ENCODE measurements around the gene RGS17.

RGS17 gene

DNA sequence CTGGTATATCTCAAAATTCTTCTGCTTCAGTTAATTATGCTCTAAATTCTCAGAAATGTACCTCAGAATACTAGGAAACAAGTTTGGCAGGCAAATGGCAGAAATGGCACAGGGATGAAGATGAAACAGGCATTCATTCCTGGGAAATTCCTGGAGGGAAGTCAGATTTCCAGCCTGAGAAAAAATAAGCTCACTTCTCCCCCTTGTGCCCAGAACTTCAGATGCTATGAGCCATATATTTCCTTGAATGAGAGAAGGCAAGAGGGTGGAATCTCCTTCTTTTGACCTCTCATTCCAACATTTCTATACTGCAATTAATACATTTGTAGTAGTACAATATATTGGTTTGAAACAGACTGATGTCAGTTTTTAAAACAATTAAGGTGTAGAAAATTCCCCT, 22.8 kb downstream of the RGS17 start:
- TF ChIP-seq, protein P1, sequence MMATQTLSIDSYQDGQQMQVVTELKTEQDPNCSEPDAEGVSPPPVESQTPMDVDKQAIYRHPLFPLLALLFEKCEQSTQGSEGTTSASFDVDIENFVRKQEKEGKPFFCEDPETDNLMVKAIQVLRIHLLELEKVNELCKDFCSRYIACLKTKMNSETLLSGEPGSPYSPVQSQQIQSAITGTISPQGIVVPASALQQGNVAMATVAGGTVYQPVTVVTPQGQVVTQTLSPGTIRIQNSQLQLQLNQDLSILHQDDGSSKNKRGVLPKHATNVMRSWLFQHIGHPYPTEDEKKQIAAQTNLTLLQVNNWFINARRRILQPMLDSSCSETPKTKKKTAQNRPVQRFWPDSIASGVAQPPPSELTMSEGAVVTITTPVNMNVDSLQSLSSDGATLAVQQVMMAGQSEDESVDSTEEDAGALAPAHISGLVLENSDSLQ (IDR thresholded peaks at IDR 0.05): no peak
- TF ChIP-seq FOXK2 (IDR thresholded peaks at IDR 0.05): no peak
- TF ChIP-seq SUZ12 (IDR thresholded peaks at IDR 0.05): no peak
- TF ChIP-seq TARDBP (IDR thresholded peaks at IDR 0.05): no peak
- TF ChIP-seq SP1 (IDR thresholded peaks at IDR 0.05): no peak
- TF ChIP-seq BHLHE40 (IDR thresholded peaks at IDR 0.05; ENCODE audit: borderline replicate concordance): no peak
- TF ChIP-seq CTBP1 (IDR thresholded peaks at IDR 0.05; ENCODE audit: borderline replicate concordance): no peak
- TF ChIP-seq ARNT (IDR thresholded peaks at IDR 0.05): no peak
- ChIA-PET POLR2A (interaction anchor here (0.6 kb wide), 1 partner anchor 383 kb away, joined by 3 read pairs; no protein-coding TSS in a partner anchor), CTCF (interaction anchor here (1.0 to 1.3 kb wide), 2 partner anchors 76 to 77 kb away, joined by 3 read pairs; no protein-coding TSS in a partner anchor)
- peak; percentile 41 for DNase-seq (ENCODE audit: extremely low spot score)

DNA sequence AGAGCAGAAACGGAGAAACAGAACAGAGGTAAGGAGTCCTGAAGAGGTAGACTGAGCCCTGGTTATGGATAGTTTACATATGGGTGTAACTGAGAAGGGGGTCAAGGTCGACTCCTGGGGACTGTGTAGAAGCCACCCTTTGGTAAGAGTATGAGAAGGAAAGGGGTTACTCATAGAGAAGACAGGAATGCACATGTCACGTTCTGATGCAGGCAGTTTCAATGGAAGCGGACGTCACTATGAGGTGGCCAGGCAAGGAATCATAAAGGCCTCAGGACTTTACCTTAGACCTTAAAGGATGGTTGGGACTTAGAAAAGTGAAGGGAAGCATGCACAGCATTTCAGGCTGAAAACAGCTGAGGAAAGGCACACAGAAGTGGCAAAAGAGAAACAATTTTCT, 25.1 kb downstream of the RGS17 start:
- ChIA-PET POLR2A (no interaction called here), CTCF (no interaction called here)
- no peak for TF ChIP-seq ARNT (IDR thresholded peaks at IDR 0.05)
- TF ChIP-seq ZNF384 (IDR thresholded peaks at IDR 0.05): no peak
- TF ChIP-seq BHLHE40 (IDR thresholded peaks at IDR 0.05; ENCODE audit: borderline replicate concordance): no peak
- no peak for TF ChIP-seq FOXM1 (IDR thresholded peaks at IDR 0.05; ENCODE audit: borderline replicate concordance)
- no peak for TF ChIP-seq LEF1 (IDR thresholded peaks at IDR 0.05; ENCODE audit: borderline replicate concordance)
- no peak for DNase-seq (ENCODE audit: extremely low spot score)

DNA sequence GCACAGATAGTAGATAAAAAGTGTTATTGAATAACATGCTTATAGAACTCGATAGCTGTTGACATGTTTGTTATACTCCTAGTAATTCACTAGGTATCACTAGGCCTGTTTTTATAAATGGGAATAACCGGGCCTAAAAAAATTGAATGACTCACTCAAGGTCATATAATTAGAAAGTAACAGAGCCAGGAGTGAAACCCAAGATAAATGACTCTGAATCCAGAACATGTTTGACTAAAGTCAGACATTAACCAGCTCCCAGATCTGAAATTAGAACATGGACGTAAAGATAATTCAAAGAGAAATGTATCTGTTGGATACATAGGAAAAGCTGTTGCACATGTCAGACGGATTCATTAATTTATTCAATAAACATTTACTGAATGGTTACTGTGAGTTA, 26.9 kb downstream of the RGS17 start:
- CTCF ChIA-PET: interaction anchor here (0.6 kb wide), 1 partner anchor 13 kb away, joined by 3 read pairs; no protein-coding TSS in a partner anchor
- TF ChIP-seq ZNF384 (IDR thresholded peaks at IDR 0.05) (no peak), ELF4 (IDR thresholded peaks at IDR 0.05) (no peak), FOXA1 (IDR thresholded peaks at IDR 0.05) (no peak), L3MBTL2 (conservative IDR thresholded peaks at IDR 0.05) (no peak)
- POLR2A ChIA-PET: no interaction called here
- DNase-seq (ENCODE audit: extremely low spot score): no peak

DNA sequence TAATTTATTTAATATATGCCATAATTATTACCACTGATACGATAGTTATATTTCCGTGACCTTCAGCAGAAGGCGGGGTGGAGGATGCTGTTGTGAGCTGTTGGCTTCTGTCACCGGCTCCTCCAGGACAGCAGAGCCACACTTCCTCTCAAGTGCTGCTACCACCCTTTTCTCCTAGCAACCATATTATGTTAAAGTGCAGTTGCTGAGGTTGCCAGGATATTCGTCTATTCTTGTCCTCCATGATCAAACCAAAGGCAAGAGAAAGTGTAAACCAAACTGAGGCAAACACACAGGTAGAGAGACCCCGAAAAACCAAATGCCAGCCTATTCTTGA, 27.8 kb downstream of the RGS17 start:
- POLR2A ChIA-PET: no interaction called here
- no peak for TF ChIP-seq FOXK2 (IDR thresholded peaks at IDR 0.05)
- CTCF ChIA-PET: no interaction called here
- no peak for DNase-seq (ENCODE audit: extremely low spot score)

DNA sequence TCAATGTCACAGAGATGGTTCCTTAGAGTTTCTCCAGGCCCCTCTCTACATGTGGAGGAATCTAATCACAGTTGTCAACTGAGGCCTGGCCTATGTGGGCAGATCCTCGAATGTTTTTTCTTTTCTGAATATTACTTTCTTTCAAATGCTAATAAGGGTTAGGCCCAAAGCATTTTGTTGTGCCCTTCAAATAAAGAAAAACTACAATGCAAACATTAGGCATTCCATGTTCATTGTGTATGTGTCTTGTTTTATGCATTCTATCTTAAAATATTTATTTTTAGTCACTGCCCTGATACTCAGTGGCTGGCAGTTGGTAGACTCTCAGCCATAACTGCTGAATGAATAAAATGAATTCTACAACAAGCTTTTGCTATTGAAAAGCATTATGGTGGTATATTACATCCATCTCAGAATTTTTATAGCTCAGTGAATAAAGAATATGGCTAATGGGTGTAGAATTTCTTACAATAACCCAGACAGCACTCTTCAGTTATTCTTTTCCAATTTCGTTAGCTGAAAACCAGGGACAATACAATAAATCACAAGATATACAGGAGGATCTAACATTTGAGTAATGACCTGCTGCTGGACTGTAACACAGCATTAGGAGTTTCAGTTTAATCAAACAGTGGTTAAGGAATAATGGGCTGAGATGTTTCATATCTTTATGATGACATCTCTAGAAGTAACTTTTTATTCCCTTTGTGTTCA, 28.3 kb downstream of the RGS17 start:
- TF ChIP-seq FOXM1 (IDR thresholded peaks at IDR 0.05; ENCODE audit: borderline replicate concordance) (no peak), BHLHE40 (IDR thresholded peaks at IDR 0.05; ENCODE audit: borderline replicate concordance) (no peak), L3MBTL2 (conservative IDR thresholded peaks at IDR 0.05) (no peak), HDGF (IDR thresholded peaks at IDR 0.05; ENCODE audit: borderline replicate concordance) (no peak), SUZ12 (IDR thresholded peaks at IDR 0.05) (no peak), CTBP1 (IDR thresholded peaks at IDR 0.05; ENCODE audit: borderline replicate concordance) (no peak), FOXK2 (IDR thresholded peaks at IDR 0.05) (no peak), ELF4 (IDR thresholded peaks at IDR 0.05) (no peak), LEF1 (IDR thresholded peaks at IDR 0.05; ENCODE audit: borderline replicate concordance) (no peak), ZNF384 (IDR thresholded peaks at IDR 0.05) (no peak), SP1 (IDR thresholded peaks at IDR 0.05) (no peak)
- TF ChIP-seq, protein P1 (IDR thresholded peaks at IDR 0.05): no peak
- DNase-seq (ENCODE audit: extremely low spot score): no peak
- ChIA-PET CTCF (no interaction called here), POLR2A (no interaction called here)

DNA sequence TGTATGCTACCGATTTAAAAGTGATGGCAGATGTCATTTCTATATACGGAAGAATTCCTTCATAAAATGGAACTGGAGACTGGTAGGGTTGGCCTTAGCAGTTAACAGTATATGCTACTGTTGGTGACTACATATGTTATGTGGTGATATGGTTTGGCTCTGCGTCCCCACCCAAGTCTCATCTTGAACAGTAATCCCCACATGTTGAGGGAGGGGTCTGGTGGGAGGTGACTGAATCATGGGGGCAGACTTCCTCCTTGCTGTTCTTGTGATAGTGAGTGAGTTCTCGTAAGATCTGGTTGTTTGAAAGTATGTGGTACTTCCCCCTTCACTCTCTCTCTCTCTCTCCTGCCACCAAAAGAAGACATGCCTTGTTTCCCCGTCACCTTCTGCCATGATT, 29.6 kb downstream of the RGS17 start:
- DNase-seq (ENCODE audit: extremely low spot score): no peak
- TF ChIP-seq FOXM1 (IDR thresholded peaks at IDR 0.05; ENCODE audit: borderline replicate concordance) (no peak), FOXK2 (IDR thresholded peaks at IDR 0.05) (no peak), BHLHE40 (IDR thresholded peaks at IDR 0.05; ENCODE audit: borderline replicate concordance) (no peak), CTBP1 (IDR thresholded peaks at IDR 0.05; ENCODE audit: borderline replicate concordance) (no peak), SP1 (IDR thresholded peaks at IDR 0.05) (no peak), NFRKB (IDR thresholded peaks at IDR 0.05) (no peak), ZNF384 (IDR thresholded peaks at IDR 0.05) (no peak), TARDBP (IDR thresholded peaks at IDR 0.05) (no peak), FOXA1 (IDR thresholded peaks at IDR 0.05) (no peak), SUZ12 (IDR thresholded peaks at IDR 0.05) (no peak), ELF4 (IDR thresholded peaks at IDR 0.05) (no peak), ARNT (IDR thresholded peaks at IDR 0.05) (no peak), L3MBTL2 (conservative IDR thresholded peaks at IDR 0.05) (no peak), LEF1 (IDR thresholded peaks at IDR 0.05; ENCODE audit: borderline replicate concordance) (no peak), HDGF (IDR thresholded peaks at IDR 0.05; ENCODE audit: borderline replicate concordance) (no peak)
- TF ChIP-seq, protein P1 (IDR thresholded peaks at IDR 0.05): no peak
- CTCF ChIA-PET: no interaction called here
- POLR2A ChIA-PET: no interaction called here

DNA sequence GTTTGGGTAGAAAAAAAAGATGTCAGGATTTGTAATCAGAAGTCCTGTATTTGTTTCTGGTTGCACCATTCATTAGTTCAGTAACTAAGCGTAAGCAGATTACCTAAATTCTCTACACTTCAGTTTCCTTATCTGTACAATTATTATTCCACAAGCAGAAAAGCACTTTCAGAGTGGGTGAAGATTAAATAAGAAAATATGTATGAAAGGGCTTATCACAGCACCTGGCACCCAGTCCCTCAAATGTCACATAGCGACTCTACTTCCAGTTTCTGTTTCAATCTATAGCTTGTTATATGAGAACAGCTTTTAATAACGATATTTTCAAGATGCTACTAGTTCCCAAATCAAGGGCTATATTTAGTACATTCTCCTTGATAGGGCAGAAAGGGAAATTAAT, 31.4 kb downstream of the RGS17 start:
- ChIA-PET CTCF (no interaction called here), POLR2A (no interaction called here)
- DNase-seq (ENCODE audit: extremely low spot score): no peak
- TF ChIP-seq ELF4 (IDR thresholded peaks at IDR 0.05) (no peak), NFRKB (IDR thresholded peaks at IDR 0.05) (no peak), FOXA1 (IDR thresholded peaks at IDR 0.05) (no peak), ARNT (IDR thresholded peaks at IDR 0.05) (no peak), L3MBTL2 (conservative IDR thresholded peaks at IDR 0.05) (no peak), SP1 (IDR thresholded peaks at IDR 0.05) (no peak), HDGF (IDR thresholded peaks at IDR 0.05; ENCODE audit: borderline replicate concordance) (no peak)
- TF ChIP-seq, protein P1 (IDR thresholded peaks at IDR 0.05): no peak

Data from HEK293T (cell line).